RWPE1 (cell line): ENCODE measurements around the gene FLOT1.

Experiments
- CTCF ChIA-PET: fragments of 350-600 bp; sonication (Branson Sonifier 250); formaldehyde crosslinking; extraction: SDS; loops from one replicate; lab custom pipeline; 2021; lab: Yijun Ruan, JAX
- POLR2A ChIA-PET: fragments of 400-600 bp; formaldehyde crosslinking; extraction: SDS; loops from one replicate; lab custom pipeline; 2020; ENCODE audit warnings: antibody characterized with exemption; ENCODE audit not compliant: low non-redundant PET; lab: Yijun Ruan, JAX
- DNase-seq: peaks from one replicate; pipeline ENCODE4 v3.0.0; 2012; ENCODE audit warnings: low spot score
- H3K27ac ChIP-seq: fragments of 450-650 bp; 2 replicates; pipeline ENCODE4 v1.5.1; 2017
- TF ChIP-seq, protein P1 (sequence below): fragments of 450-650 bp; conservative IDR thresholded peaks from 2 replicates; pipeline ENCODE4 v1.5.1; 2017; ENCODE audit warnings: low read depth, mild to moderate bottlenecking

FLOT1 gene

GRCh38 chr6:30732237-30732943, 10.1 kb downstream of the FLOT1 start:
- DNase-seq = no peak
- ChIA-PET POLR2A (no interaction called here), CTCF (interaction anchor here (1.3 kb wide), 1 partner anchor 10 kb away, joined by 5 read pairs; no protein-coding TSS in a partner anchor)
- peak overlapping the region; percentile 44 for H3K27ac ChIP-seq
- TF ChIP-seq, protein P1, sequence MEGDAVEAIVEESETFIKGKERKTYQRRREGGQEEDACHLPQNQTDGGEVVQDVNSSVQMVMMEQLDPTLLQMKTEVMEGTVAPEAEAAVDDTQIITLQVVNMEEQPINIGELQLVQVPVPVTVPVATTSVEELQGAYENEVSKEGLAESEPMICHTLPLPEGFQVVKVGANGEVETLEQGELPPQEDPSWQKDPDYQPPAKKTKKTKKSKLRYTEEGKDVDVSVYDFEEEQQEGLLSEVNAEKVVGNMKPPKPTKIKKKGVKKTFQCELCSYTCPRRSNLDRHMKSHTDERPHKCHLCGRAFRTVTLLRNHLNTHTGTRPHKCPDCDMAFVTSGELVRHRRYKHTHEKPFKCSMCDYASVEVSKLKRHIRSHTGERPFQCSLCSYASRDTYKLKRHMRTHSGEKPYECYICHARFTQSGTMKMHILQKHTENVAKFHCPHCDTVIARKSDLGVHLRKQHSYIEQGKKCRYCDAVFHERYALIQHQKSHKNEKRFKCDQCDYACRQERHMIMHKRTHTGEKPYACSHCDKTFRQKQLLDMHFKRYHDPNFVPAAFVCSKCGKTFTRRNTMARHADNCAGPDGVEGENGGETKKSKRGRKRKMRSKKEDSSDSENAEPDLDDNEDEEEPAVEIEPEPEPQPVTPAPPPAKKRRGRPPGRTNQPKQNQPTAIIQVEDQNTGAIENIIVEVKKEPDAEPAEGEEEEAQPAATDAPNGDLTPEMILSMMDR = no peak

- DNase-seq = peak; percentile 90
- H3K27ac ChIP-seq = peak overlapping the region; percentile 66
- ChIA-PET CTCF (interaction anchor here (0.6 to 2.3 kb wide), 34 partner anchors 8 to 732 kb away, joined by 3 to 27 read pairs (median 4); partner anchors contain the start of genes DHX16, FLOT1 and MRPS18B), POLR2A (interaction anchor here (0.7 to 1.0 kb wide), 2 partner anchors 11 to 237 kb away, joined by 4 to 18 read pairs; partner anchors contain the start of gene FLOT1)
- TF ChIP-seq, protein P1 = peak; percentile 88
Observed at GRCh38 chr6:30730601-30731435, 11.7 kb downstream of the FLOT1 start.

- POLR2A ChIA-PET = interaction anchor here (0.6 kb wide), 1 partner anchor 102 kb away, joined by 4 read pairs; no protein-coding TSS in a partner anchor
- DNase-seq = no peak
- CTCF ChIA-PET = no interaction called here
- peak overlapping the region; percentile 71 for H3K27ac ChIP-seq
- TF ChIP-seq, protein P1 = no peak
Observed at GRCh38 chr6:30727920-30728553, 14.4 kb downstream of the FLOT1 start.

- ChIA-PET CTCF (interaction anchor here (0.6 to 1.4 kb wide), 5 partner anchors 29 to 384 kb away, joined by 3 to 6 read pairs (median 3); no protein-coding TSS in a partner anchor), POLR2A (interaction anchor here (0.6 kb wide), 1 partner anchor 12 kb away, joined by 3 read pairs; no protein-coding TSS in a partner anchor)
- peak overlapping the region; percentile 72 for H3K27ac ChIP-seq
- DNase-seq = no peak
- TF ChIP-seq, protein P1 = no peak
Observed at GRCh38 chr6:30726506-30727413, 15.7 kb downstream of the FLOT1 start.

- CTCF ChIA-PET = interaction anchor here (0.6 to 1.4 kb wide), 5 partner anchors 9 to 385 kb away, joined by 3 to 6 read pairs (median 4); partner anchors contain the start of gene MDC1
- POLR2A ChIA-PET = no interaction called here
- peak overlapping the region; percentile 72 for H3K27ac ChIP-seq
- TF ChIP-seq, protein P1 = no peak
- DNase-seq = no peak
Observed at GRCh38 chr6:30725713-30726505, 16.6 kb downstream of the FLOT1 start.
